WI38 (cell line): Measurements from ENCODE around the gene PBX2.

ENCODE experiments used
- H3K4me3 ChIP-seq: 2 replicates; pipeline ENCODE4 v1.5.1; 2011; ENCODE audit warnings: low read depth, mild to moderate bottlenecking, control low read depth, low read length
- TF ChIP-seq, protein P1 (sequence below): IDR thresholded peaks from 2 replicates; pipeline ENCODE4 v1.5.1; 2012; ENCODE audit warnings: low read depth, mild to moderate bottlenecking, control low read depth, low read length

The PBX2 gene

DNA sequence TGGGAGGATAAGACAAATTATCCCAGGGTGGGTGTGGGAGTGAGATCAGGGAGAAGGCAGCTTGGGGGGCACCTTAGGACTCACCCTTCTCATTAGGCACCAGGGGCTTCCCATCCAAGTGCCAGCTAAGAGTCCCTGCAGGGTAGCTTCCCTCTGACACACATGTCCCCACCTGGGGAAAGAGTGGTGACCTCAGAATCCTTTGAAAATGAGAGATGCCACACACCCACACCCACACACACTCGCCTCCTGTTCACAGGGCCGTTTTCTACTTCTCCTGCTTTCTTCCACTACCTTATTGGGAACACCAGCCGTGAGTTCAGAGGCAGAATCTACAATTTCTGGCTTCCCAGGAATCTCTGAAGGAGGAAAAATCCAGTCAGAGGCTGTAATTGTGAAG, 7.0 kb downstream of the PBX2 start:
- TF ChIP-seq, protein P1, sequence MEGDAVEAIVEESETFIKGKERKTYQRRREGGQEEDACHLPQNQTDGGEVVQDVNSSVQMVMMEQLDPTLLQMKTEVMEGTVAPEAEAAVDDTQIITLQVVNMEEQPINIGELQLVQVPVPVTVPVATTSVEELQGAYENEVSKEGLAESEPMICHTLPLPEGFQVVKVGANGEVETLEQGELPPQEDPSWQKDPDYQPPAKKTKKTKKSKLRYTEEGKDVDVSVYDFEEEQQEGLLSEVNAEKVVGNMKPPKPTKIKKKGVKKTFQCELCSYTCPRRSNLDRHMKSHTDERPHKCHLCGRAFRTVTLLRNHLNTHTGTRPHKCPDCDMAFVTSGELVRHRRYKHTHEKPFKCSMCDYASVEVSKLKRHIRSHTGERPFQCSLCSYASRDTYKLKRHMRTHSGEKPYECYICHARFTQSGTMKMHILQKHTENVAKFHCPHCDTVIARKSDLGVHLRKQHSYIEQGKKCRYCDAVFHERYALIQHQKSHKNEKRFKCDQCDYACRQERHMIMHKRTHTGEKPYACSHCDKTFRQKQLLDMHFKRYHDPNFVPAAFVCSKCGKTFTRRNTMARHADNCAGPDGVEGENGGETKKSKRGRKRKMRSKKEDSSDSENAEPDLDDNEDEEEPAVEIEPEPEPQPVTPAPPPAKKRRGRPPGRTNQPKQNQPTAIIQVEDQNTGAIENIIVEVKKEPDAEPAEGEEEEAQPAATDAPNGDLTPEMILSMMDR: no peak
- H3K4me3 ChIP-seq: no peak overlapping the region

DNA sequence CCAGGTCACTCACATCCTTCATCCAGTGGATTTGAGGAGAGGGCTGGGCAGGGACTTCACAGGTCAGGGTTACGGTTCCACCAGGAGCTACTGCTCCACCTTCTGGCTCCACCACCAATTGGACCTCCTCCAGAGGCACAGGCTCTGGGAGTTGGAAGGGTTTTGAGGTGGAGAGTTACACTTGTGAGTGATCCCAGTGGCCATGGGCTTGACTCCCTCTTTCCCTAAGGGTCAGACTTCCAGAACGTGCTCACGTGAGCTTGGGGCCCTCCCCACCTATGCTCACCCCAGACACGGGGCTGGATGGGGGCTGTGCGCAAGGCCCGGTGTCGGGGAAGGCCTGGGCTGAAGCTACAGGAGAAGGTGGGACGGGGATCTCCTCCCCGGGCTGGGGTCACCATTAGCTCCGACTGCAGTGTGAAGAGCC, 7.4 kb downstream of the PBX2 start:
- H3K4me3 ChIP-seq: no peak overlapping the region
- TF ChIP-seq, protein P1: no peak

DNA sequence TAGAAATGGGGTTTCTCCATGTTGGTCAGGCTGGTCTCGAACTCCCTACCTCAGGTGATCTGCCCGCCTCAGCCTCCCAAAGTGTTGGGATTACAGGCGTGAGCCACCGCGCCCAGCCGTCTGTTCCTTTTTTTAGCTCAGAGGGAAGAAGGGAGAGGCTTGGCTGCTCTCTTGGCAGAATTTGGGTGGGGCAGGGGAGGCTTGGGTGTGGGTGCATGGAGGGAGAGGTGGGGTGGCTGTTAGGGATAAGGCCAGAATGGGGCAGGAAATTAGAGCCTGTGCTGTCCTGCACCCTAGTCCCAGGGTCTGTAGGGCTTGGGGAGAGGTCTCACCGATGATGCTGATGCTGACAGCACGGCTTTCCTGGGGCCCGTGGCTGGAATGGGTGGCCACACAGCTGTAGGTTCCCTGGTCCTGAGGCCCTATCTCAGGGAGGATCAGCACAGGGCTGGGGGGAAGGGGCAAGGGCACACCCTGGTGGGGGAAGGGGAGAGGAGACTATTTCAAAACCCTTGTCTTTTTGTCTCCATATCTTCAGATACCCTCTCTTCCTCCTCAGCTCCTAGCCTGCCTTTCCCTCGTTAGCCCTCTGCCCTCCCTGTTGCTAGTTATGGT, 8.0 kb downstream of the PBX2 start:
- TF ChIP-seq, protein P1: no peak
- H3K4me3 ChIP-seq: no peak overlapping the region

DNA sequence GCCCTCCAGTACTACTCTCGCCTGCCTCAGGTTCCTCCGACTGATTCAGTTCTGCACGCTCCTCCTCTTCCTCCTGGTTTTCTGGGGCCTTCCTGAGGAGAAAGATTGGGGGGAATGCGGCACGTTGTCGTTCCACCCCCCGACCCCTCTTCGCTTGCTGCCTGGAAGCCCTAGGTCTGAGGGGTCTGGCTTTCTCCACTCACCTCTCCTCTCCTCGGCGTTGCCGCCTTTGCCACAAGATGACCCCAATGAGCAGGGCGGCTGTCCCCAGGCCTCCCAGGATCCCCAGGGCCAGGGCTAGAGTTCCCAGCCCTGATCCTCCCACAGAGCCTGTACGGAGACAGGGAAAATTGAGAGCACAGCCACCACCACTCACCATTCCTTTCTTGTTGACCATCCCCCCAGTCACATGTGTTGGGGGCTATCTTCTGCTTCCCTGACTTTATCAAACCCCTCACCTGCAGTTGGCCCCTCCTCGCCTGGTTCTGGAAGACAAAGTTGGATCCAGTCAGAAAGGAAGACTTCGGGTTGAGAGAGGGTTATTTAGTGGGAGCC, 8.8 kb downstream of the PBX2 start:
- H3K4me3 ChIP-seq: no peak overlapping the region
- TF ChIP-seq, protein P1: no peak

DNA sequence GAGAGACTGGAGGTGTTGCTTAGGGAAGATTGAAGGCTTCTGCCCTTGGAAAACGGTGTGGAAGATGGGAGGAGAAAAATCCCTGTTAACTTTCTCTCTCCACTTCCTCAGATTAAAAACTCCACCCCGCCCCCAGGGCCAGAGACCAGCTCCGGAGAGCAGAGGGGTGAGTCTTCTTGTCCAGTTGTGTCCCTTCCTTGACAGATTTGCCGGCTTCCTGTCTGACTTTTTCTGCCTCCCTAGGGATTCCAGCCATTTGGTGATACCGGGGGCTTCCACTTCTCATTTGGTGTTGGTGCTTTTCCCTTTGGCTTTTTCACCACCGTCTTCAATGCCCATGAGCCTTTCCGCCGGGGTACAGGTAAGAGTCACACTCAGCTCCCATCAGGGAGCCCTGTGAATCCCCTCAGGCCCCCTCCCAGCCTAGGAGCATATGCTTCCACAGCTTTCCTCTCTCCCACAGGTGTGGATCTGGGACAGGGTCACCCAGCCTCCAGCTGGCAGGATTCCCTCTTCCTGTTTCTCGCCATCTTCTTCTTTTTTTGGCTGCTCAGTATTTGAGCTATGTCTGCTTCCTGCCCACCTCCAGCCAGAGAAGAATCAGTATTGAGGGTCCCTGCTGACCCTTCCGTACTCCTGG, 10.1 kb downstream of the PBX2 start:
- no peak overlapping the region for H3K4me3 ChIP-seq
- TF ChIP-seq, protein P1: no peak

DNA sequence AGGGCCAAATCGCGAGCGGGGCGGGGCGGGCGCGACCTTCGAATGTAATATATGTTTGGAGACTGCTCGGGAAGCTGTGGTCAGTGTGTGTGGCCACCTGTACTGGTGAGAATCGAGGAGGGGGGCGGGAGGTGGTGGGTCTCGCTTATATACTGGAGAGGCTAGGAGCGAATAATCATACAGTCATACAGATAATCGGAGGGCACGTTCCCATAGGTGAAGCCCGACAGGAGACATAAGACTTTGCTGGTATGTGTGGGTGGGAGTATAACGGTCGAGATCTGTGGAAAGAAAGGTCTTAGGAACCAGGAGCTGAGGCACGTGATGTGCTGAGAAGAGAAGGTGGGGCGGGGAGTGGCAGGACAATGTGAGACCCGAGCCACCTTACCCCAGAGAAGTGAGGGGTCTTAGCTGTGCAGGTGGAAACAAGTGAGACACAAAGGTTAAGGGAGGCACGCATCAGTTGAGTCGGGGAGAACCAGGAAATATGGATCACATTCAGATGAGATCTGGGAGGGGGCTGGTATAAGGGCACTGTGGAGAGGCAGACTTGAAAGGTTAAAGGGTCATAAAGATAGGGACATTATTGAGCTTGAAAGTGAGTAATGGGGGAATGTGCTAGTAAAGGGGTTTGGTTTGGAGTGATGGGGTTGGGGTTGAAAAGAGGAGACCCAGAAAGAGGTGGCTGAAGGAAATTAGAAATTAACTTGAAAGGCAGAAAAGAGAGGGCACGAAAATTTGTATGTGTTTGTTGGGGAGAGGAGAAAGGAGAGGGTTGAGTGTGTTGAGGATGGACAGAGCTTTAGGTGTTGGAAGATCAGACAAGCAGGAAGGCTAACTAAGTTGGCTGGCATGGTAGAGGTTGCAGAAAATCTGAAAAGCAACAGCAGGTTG, 11.2 kb downstream of the PBX2 start:
- TF ChIP-seq, protein P1: no peak
- H3K4me3 ChIP-seq: peak overlapping the region; percentile 98
